ENCODE measurements around the gene NONO.
"Not testable (repeated sequence)": the region's sequence is repeated elsewhere in the genome, so short reads cannot be mapped to it uniquely, and the experiment has no call there.

The NONO gene

GRCh38 chrX:71285929-71286328, 2.5 kb downstream of the NONO start:
- no peak for DNase-seq

- no peak for DNase-seq
Measured at GRCh38 chrX:71291381-71291780, 7.9 kb downstream of the NONO start.

- no peak for DNase-seq
Measured at GRCh38 chrX:71292669-71293365, 9.4 kb downstream of the NONO start.

GRCh38 chrX:71296806-71297205, 13.4 kb downstream of the NONO start:
- DNase-seq, result no peak

GRCh38 chrX:71298119-71298518, 14.7 kb downstream of the NONO start:
- DNase-seq, result no peak

- DNase-seq, result not testable (repeated sequence)
Measured at GRCh38 chrX:71300064-71300463, 16.6 kb downstream of the NONO start.

GRCh38 chrX:71300495-71300894, 17.1 kb downstream of the NONO start:
- DNase-seq, result not testable (repeated sequence)

- no peak for DNase-seq
Measured at GRCh38 chrX:71301195-71301924, 17.9 kb downstream of the NONO start, which contains the start of gene ITGB1BP2. TSS of gene ITGB1BP2 (plus strand) at chrX:71301750. CDS start at chrX:71301807, 57 bp downstream.

GRCh38 chrX:71302461-71303213, 19.2 kb downstream of the NONO start:
- no peak for DNase-seq

- no peak for DNase-seq
Measured at GRCh38 chrX:71304561-71304960, 21.1 kb downstream of the NONO start.

GRCh38 chrX:71315917-71316316, 32.5 kb downstream of the NONO start:
- no peak for DNase-seq

GRCh38 chrX:71316959-71317358, 33.5 kb downstream of the NONO start:
- not testable (repeated sequence) for DNase-seq

GRCh38 chrX:71320126-71320525, 36.7 kb downstream of the NONO start:
- no peak for DNase-seq

- no peak for DNase-seq
Measured at GRCh38 chrX:71321731-71322130, 38.3 kb downstream of the NONO start.

GRCh38 chrX:71324452-71324851, 41.0 kb downstream of the NONO start:
- not testable (repeated sequence) for DNase-seq

- DNase-seq, result no peak
Measured at GRCh38 chrX:71326394-71326793, 43.0 kb downstream of the NONO start.

GRCh38 chrX:71349151-71349665, 65.8 kb downstream of the NONO start:
- not testable (repeated sequence) for DNase-seq

GRCh38 chrX:71349867-71350266, 66.4 kb downstream of the NONO start:
- not testable (repeated sequence) for DNase-seq
